Hematopoietic multipotent progenitor cell treated with erythropoietin and hydrocortisone succinate and interleukin-3 and kit ligand, for 6 days (in vitro differentiated cells): ENCODE data around the gene C11orf16.
"Not testable (repeated sequence)": the region's sequence is repeated elsewhere in the genome, so short reads cannot be mapped to it uniquely, and the experiment has no call there.

Experiments
- DNase-seq: peaks from one replicate; pipeline ENCODE4 v3.0.0-alpha.2; 2015

Gene C11orf16

GRCh38 chr11:8935789-8936188, 3.0 kb upstream of the C11orf16 start:
- DNase-seq, result not testable (repeated sequence)

GRCh38 chr11:8934742-8935488, 2.2 kb upstream of the C11orf16 start:
- DNase-seq, result no peak

GRCh38 chr11:8933931-8934330, 1.2 kb upstream of the C11orf16 start:
- DNase-seq, result no peak

- no peak for DNase-seq
Observed at GRCh38 chr11:8930456-8931175, 2.1 kb downstream of the C11orf16 start.

GRCh38 chr11:8928981-8929615, 3.6 kb downstream of the C11orf16 start:
- no peak for DNase-seq

GRCh38 chr11:8928205-8928604, 4.5 kb downstream of the C11orf16 start:
- no peak for DNase-seq

- DNase-seq, result no peak
Observed at GRCh38 chr11:8927233-8927632, 5.5 kb downstream of the C11orf16 start.

GRCh38 chr11:8926236-8926635, 6.5 kb downstream of the C11orf16 start:
- DNase-seq, result no peak

GRCh38 chr11:8925711-8926110, 7.0 kb downstream of the C11orf16 start:
- no peak for DNase-seq

- no peak for DNase-seq
Observed at GRCh38 chr11:8922691-8923090, 10.1 kb downstream of the C11orf16 start.

- no peak for DNase-seq
Observed at GRCh38 chr11:8917157-8917825, 15.5 kb downstream of the C11orf16 start.

GRCh38 chr11:8914661-8915018, 18.1 kb downstream of the C11orf16 start:
- no peak for DNase-seq

- DNase-seq, result peak; percentile 80
Observed at GRCh38 chr11:8913961-8914660, 18.6 kb downstream of the C11orf16 start.

GRCh38 chr11:8911029-8911823, 21.5 kb downstream of the C11orf16 start, which contains the start of gene AKIP1:
Gene AKIP1 (plus strand): TSS chr11:8911189. CDS start chr11:8911450, 261 bp downstream.
- peak; percentile 97 for DNase-seq

- no peak for DNase-seq
Observed at GRCh38 chr11:8910649-8911026, 22.1 kb downstream of the C11orf16 start.

- DNase-seq, result no peak
Observed at GRCh38 chr11:8908099-8908498, 24.6 kb downstream of the C11orf16 start.

- no peak for DNase-seq
Observed at GRCh38 chr11:8907116-8907515, 25.6 kb downstream of the C11orf16 start.

GRCh38 chr11:8905528-8906165, 27.1 kb downstream of the C11orf16 start:
- DNase-seq, result no peak

- DNase-seq, result no peak
Observed at GRCh38 chr11:8899119-8899753, 33.5 kb downstream of the C11orf16 start.

GRCh38 chr11:8891185-8891584, 41.6 kb downstream of the C11orf16 start:
- DNase-seq, result not testable (repeated sequence)

- DNase-seq, result no peak
Observed at GRCh38 chr11:8886322-8886721, 46.4 kb downstream of the C11orf16 start.
